ENCODE measurements around the gene AP3S2. TPM values are rescaled to one million over a fixed set of nuclear protein-coding genes. Genes with fewer than 3 reads are reported as not detected.
A peak's percentile ranks its signal among the peaks of the same experiment; 100 is the strongest.

Gene AP3S2
- total and polyA plus RNA-seq, 12 donors, result 10.8 to 110 (median 60.8) TPM

DNA sequence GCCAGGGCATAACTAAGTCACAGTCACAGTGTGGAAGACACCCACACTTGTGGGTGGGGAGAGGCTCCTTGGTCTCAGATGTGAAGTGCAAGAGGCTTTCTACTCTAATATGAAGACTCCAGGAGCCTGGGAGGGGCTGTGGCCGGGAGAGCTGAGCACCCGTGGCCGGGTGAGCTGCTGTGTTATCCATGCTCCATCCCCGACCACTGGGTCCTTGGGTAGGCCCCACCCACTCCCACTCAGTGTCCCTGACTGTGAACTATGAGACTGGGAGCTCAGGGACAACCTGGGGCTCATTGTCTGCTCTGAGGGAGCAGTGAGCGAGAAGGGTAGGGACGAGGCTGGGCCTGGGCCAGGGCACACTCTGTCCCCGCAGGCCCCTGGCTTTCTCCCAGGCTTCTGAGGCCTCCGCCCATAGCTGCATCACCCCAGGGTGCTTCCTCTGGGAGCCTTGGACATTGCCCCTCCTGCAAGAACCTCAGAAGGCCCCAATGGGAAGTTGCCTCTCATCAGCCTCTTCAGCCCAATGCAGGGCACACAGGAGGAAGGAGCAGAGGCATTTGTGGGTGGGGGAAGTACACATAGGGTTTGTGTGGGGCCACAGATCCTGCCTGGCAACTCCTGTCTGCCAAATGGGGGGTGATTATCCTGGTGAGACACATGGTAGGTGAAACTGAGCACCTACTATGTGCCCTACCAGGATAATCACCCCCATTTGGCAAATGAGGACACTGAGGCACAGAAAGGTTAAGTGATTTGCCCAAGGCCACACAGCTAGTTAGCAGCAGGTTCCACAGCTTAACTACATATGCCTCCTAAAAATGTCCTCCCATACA is 81.6 kb downstream of the AP3S2 start:
- TF ChIP-seq CTCF (IDR thresholded peaks at IDR 0.05) (no peak), POLR2A (IDR thresholded peaks at IDR 0.05) (no peak)
- H3K27ac ChIP-seq, result peak overlapping the region in 1 of 5 donors; percentile 72
- peaks cover 29% of the 10 kb centered on the region for H3K27me3 ChIP-seq
- 57 to 66% (median 62%) methylated on average over 4 to 8 of the region's 8 CpGs for WGBS, 4 donors
- no peak overlapping the region for H3K4me3 ChIP-seq
- intact Hi-C loops (cut with DNase I), result no loop called here
- DNase-seq, result peak in 6 of 7 donors; percentile 34 to 69 (median 57)
- H3K4me1 ChIP-seq (replicated peaks in 1 of 2), result peaks cover 0 to 20% of the 10 kb centered on the region in 2 donors
- H3K36me3 ChIP-seq (replicated peaks in 1 of 2), result no peaks in the 10 kb centered on the region
- H3K9me3 ChIP-seq (replicated peaks in 1 of 3), result no peaks in the 10 kb centered on the region

GRCh38 chr15:89810837-89811236 is 83.0 kb downstream of the AP3S2 start:
- Histone ChIP-seq H3K27me3 (peaks cover 27% of the 10 kb centered on the region), H3K36me3 (replicated peaks in 1 of 2) (no peaks in the 10 kb centered on the region), H3K27ac (no peak overlapping the region), H3K9me3 (replicated peaks in 1 of 3) (no peaks in the 10 kb centered on the region), H3K4me1 (replicated peaks in 1 of 2) (peaks cover 0 to 20% of the 10 kb centered on the region in 2 donors), H3K4me3 (no peak overlapping the region)
- TF ChIP-seq POLR2A (IDR thresholded peaks at IDR 0.05) (no peak), CTCF (IDR thresholded peaks at IDR 0.05) (no peak)
- intact Hi-C loops (cut with DNase I), result no loop called here
- 91 to 100% (median 96%) methylated on average over 7 of the region's 7 CpGs for WGBS, 4 donors
- DNase-seq, result no peak

GRCh38 chr15:89809787-89810148 is 84.0 kb downstream of the AP3S2 start:
- 92 to 100% (median 97%) methylated on average over 5 of the region's 5 CpGs for WGBS, 4 donors
- no peak for TF ChIP-seq CTCF (IDR thresholded peaks at IDR 0.05)
- TF ChIP-seq POLR2A (IDR thresholded peaks at IDR 0.05), result no peak
- Histone ChIP-seq H3K9me3 (replicated peaks in 1 of 3) (no peaks in the 10 kb centered on the region), H3K27me3 (peaks cover 17% of the 10 kb centered on the region), H3K4me1 (replicated peaks in 1 of 2) (peaks cover 0 to 16% of the 10 kb centered on the region in 2 donors), H3K27ac (peak overlapping the region in 1 of 5 donors; percentile 23), H3K4me3 (no peak overlapping the region), H3K36me3 (replicated peaks in 1 of 2) (no peaks in the 10 kb centered on the region)
- intact Hi-C loops (cut with DNase I), result no loop called here
- no peak for DNase-seq

- 72 to 88% (median 81%) methylated on average over 5 to 8 of the region's 8 CpGs for WGBS, 4 donors
- intact Hi-C loops (cut with DNase I), result no loop called here
- Histone ChIP-seq H3K36me3 (replicated peaks in 1 of 2) (no peaks in the 10 kb centered on the region), H3K9me3 (replicated peaks in 1 of 3) (no peaks in the 10 kb centered on the region), H3K27ac (peak overlapping the region in 1 of 5 donors; percentile 23), H3K4me3 (no peak overlapping the region), H3K27me3 (peaks cover 11% of the 10 kb centered on the region), H3K4me1 (replicated peaks in 1 of 2) (peaks cover 0 to 12% of the 10 kb centered on the region in 2 donors)
- DNase-seq, result no peak
- TF ChIP-seq POLR2A (IDR thresholded peaks at IDR 0.05) (no peak), CTCF (IDR thresholded peaks at IDR 0.05) (no peak)
These were observed 84.6 kb downstream of the AP3S2 start for GRCh38 chr15:89809093-89809786.

All from adrenal gland (tissue), 12 donors.